ENCODE data around the gene LRAT. TPM values are rescaled to one million over a fixed set of nuclear protein-coding genes. Genes with fewer than 3 reads are reported as not detected.

LRAT gene
- total RNA-seq, 1 experiment from 2014 or later: 7.0 TPM

GRCh38 chr4:154781983-154782293, 38.1 kb downstream of the LRAT start:
- Mint-ChIP-seq H3K27me3 (ENCODE audit: unreplicated experiment) (no peaks in the 10 kb centered on the region), H3K27ac (ENCODE audit: unreplicated experiment) (no peak overlapping the region), H3K36me3 (ENCODE audit: insufficient read depth, unreplicated experiment) (no peaks in the 10 kb centered on the region), H3K4me3 (ENCODE audit: low read depth, unreplicated experiment) (no peak overlapping the region), H3K9me3 (ENCODE audit: low read depth, unreplicated experiment) (no peaks in the 10 kb centered on the region), H3K4me1 (ENCODE audit: low read depth, unreplicated experiment) (no peaks in the 10 kb centered on the region)
- no peak for DNase-seq
- TF ChIP-seq CTCF (IDR thresholded peaks at IDR 0.05; ENCODE audit: unreplicated experiment): no peak
- intact Hi-C loops (cut with micrococcal nuclease; ENCODE audit: unreplicated experiment): no loop called here
- CTCF ChIA-PET: interaction anchor here (0.7 kb wide), 1 partner anchor 14 kb away, joined by 9 read pairs; no protein-coding TSS in a partner anchor
- no TSS peak for BruUV-seq (replicated peaks)

Other genes starting within 250 kb of the LRAT start
- gene PLRG1, start 193.6 kb upstream of the LRAT start, total RNA-seq (2022): 63.1 and 72.5 TPM in 2 replicates
- 0.38 and 0.59 TPM in 2 replicates for gene FGB, start 181.0 kb upstream of the LRAT start, total RNA-seq (2022)
- 0.34 TPM in 1 of 2 replicates, not detected in the other for gene FGA, start 153.3 kb upstream of the LRAT start, total RNA-seq (2022)
- gene FGG, start 131.3 kb upstream of the LRAT start, total RNA-seq (2022): 0.24 TPM in 1 of 2 replicates, not detected in the other
- not detected in 2 replicates for gene RBM46, start 37.3 kb downstream of the LRAT start, total RNA-seq (2022)